ENCODE measurements around the gene RAB33B.

RAB33B gene

DNA sequence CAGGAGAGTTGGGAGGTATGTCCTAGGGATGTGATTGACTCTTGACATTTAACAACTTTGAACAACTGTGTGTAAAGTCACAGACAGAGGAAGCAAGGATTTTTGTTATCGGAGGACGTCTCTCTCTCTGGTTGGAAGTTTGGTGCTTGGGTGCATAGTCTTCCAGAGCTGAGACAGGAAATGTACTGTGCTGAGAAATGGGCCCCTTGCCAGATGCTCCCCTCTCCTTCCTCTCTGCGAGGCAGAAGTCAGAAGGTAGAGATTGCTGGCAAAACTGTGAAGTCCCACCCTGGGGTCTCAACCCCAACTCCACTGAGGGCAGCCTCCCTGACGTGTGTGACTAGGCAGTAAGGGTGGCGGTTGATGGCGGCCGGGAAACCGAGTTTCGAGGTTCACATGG lies 52.9 kb downstream of the RAB33B start:
- no peak for DNase-seq (ENCODE audit: low read depth, low spot score)

- no peak for DNase-seq (ENCODE audit: low read depth, low spot score)
These were observed 54.8 kb downstream of the RAB33B start for GRCh38 chr4:139508581-139509237.

DNA sequence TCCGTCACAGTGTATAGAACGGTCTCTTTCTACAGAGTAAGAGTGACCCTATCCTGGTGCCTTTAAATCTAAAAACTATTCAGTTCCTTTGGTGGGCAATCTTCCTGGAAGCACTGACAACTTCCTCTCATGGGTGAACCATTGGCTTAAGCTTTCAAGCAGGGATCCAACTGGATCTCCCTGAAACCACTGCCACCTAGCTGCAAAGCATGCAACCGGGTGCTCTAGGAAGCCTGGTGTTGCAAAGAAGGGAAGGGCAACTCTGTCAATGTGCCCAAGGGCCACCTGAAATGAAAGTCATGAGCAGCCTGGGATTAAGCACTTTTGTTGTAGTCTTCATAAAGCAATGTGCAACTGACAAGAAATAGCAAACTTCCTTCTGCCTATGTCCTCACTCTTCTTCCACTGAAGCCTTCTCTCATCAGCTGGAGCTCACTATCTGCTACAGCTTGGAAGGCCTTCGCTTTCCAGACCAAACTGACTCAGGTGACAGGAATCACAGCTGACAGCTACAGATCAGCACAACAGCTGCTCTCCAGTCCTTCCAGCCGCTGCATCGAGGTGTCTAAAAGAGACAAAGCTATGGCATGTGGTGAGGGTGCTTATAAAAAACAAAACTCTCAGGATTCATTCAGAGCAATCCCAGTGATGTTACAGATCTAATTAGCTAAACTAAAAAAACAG lies 55.9 kb downstream of the RAB33B start:
- DNase-seq (ENCODE audit: low read depth, low spot score) = no peak

DNA sequence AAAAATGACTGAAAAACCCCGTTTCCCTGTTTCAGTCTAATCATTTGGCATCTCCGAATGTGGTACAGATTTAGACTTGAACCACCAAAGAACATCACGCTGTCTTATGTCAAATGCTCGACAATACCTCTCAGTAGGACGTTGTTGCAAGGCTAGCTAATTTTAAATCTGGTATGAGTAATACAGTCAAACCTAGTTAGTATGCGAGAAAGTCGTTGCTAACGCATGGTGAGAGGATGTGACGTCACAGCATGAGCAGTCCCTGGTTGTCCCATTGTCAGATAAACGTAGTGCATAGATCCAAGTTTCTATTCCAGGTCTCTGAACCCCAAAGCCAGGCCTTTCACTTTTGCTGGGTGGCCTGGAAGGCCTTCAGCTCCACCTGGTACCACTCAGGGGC lies 57.4 kb downstream of the RAB33B start:
- DNase-seq (ENCODE audit: low read depth, low spot score) = no peak

DNA sequence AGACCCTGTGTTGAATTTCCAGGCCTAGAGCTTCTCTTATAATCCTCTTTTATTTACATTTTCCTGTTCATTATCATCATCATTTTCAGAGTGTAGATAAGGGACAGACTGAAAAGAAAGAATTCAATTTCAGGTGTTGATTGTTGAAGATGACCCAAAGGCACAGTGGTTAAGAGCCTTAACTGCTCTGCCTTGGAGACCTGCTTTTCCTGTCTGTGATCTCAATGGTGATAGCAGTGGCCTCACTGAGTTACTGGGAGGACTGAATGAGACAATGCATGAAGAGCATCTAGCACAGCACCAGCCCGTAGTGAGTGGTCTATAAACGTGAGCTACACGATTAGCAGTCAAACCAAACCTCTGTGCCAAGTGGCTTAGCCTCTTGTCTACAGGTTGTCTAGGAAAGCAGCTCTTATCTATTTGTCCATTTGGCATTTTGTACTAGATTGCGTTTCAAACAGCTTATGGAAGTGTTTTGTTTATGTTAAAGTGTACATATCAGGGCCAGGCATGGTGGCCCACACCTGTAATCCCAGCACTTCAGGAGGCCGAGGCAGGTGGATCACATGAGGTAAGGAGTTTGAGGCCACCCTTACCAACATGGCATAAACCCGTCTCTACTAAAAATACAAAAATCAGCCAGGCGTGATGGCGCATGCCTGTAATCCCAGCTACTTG lies 60.6 kb downstream of the RAB33B start:
- no peak for DNase-seq (ENCODE audit: low read depth, low spot score)

DNA sequence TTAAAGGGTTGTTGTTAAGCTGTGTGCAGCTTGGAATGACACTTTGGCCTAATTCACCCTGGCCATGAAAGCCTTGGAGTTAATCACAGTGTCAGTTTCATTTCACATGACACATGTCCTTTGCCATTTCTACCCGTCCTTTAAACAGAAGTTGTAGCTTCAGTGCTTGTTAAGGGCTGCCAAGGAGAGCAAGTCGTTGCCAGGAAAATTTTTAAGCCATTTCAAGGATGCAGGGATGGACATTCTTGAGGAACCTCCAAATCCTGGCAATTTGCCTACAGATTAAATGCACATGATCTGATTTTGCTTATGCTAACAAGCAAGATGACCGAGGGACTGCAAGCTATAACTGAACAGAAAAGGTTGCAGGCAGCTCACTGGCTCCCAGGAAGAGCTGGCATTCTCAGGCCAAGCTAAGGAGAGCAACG lies 61.6 kb downstream of the RAB33B start:
- no peak for DNase-seq (ENCODE audit: low read depth, low spot score)

DNA sequence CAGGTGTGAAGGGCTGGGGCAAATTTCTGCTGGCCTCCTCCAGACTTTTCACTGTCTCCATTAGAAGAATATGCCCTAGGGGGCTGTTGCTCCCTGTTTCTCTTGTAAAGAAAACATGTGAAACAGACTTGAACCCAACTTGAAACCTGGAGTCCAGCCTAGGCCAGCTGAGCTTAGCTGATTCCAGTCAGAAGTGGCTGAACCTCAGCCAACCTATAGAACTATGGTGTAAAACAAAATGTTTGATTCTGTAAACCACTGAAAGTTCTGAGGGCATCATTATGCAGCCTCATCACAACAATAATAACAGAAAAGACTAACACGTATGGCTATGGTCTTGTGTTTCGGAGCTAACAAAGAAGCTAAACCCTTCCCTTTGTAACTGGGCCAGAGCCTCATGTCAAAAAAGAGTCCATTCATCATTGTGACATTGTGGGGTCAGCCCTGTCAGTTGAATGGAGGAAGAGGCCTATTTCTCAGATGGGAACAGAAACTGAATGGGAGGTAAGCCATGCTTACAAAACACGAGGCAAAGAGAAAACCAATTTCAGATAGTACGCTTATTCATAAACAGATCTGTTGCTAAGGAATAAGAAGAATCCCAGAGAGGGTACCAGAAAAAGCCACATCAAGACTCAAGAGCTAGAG lies 68.0 kb downstream of the RAB33B start:
- DNase-seq (ENCODE audit: low read depth, low spot score) = no peak

GRCh38 chr4:139522457-139522856 lies 68.5 kb downstream of the RAB33B start:
- no peak for DNase-seq (ENCODE audit: low read depth, low spot score)

DNA sequence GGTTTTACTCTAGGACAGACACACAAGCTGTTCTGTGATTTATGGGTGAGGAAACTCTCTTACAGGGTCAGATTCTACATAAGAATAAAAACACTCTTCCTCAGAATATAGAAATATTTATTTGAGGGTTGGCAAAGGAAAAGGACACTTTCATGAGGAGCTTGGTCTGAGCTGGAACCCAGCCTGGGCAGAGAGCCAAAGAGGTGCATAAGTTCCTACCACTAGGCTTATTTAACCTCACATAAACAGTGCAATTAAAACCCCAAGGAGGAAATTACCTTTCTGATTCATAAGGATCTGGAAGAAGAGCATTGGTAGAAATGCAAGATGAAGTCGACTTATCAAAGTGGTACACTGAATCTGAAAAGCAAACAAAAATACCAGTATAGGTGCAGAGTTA lies 69.2 kb downstream of the RAB33B start:
- DNase-seq (ENCODE audit: low read depth, low spot score) = no peak

GRCh38 chr4:139524062-139524631 lies 70.2 kb downstream of the RAB33B start:
- no peak for DNase-seq (ENCODE audit: low read depth, low spot score)

- DNase-seq (ENCODE audit: low read depth, low spot score) = no peak
These were observed 71.5 kb downstream of the RAB33B start for GRCh38 chr4:139525414-139525813.
